Endodermal cell (in vitro differentiated cells): ENCODE results near the gene CLDND2. TPM values are rescaled to one million over a fixed set of nuclear protein-coding genes. Genes with fewer than 3 reads are reported as not detected.

Source experiments
- DNase-seq: peaks from one replicate; pipeline ENCODE4 v3.0.0-alpha.2; 2017
- H3K27ac ChIP-seq: 2 replicates; pipeline ENCODE4 v1.5.1; 2013; ENCODE audit warnings: mild to moderate bottlenecking, low read depth, low read length, moderate library complexity
- H3K27me3 ChIP-seq: 2 replicates; pipeline ENCODE4 v1.6.1; 2013; ENCODE audit warnings: mild to moderate bottlenecking, low read length, moderate library complexity; ENCODE audit not compliant: insufficient read depth, control insufficient read depth, poor library complexity, severe bottlenecking
- H3K36me3 ChIP-seq: 2 replicates; pipeline ENCODE4 v1.7.0; 2013; ENCODE audit warnings: mild to moderate bottlenecking, low read length, moderate library complexity; ENCODE audit not compliant: control insufficient read depth, insufficient read depth
- H3K4me1 ChIP-seq: one replicate; pipeline ENCODE4 v1.7.0; 2013; ENCODE audit warnings: low read length; ENCODE audit not compliant: control insufficient read depth, insufficient read depth
- H3K4me3 ChIP-seq: 2 replicates; pipeline ENCODE4 v1.5.1; 2013; ENCODE audit warnings: mild to moderate bottlenecking, low read length, moderate library complexity
- H3K9ac ChIP-seq: 2 replicates; pipeline ENCODE4 v1.6.1; 2013; ENCODE audit warnings: mild to moderate bottlenecking, low read length, moderate library complexity; ENCODE audit not compliant: poor library complexity, severe bottlenecking; ENCODE audit errors: extremely low read depth
- H3K9me3 ChIP-seq: 2 replicates; pipeline ENCODE4 v1.6.1; 2013; ENCODE audit warnings: mild to moderate bottlenecking, low read length, moderate library complexity; ENCODE audit not compliant: control insufficient read depth
- H3K27ac Mint-ChIP-seq: 2 replicates; pipeline ENCODE4 v1.8.0; 2020; ENCODE audit warnings: mixed read lengths
- H3K27me3 Mint-ChIP-seq: 2 replicates; pipeline ENCODE4 v1.8.0; 2021; ENCODE audit warnings: mild to moderate bottlenecking, mixed read lengths; ENCODE audit not compliant: insufficient read depth
- H3K36me3 Mint-ChIP-seq: 2 replicates; pipeline ENCODE4 v1.8.0; 2020; ENCODE audit warnings: low read depth, mixed read lengths
- H3K4me1 Mint-ChIP-seq: 2 replicates; pipeline ENCODE4 v1.8.0; 2020; ENCODE audit warnings: mixed read lengths
- H3K4me3 Mint-ChIP-seq: 2 replicates; pipeline ENCODE4 v1.8.0; 2020; ENCODE audit warnings: mild to moderate bottlenecking, moderate library complexity, mixed read lengths
- H3K9me3 Mint-ChIP-seq: 2 replicates; pipeline ENCODE4 v1.8.0; 2020; ENCODE audit warnings: mild to moderate bottlenecking, mixed read lengths
- CTCF ChIP-seq: fragments of 200-600 bp; sonication (generic); conservative IDR thresholded peaks from 2 replicates; pipeline ENCODE4 v1.5.0; 2021; ENCODE audit warnings: antibody characterized with exemption, mild to moderate bottlenecking
- WGBS, 2 experiments: methylation state at CpG; one replicate each; pipeline versions ENCODE4 v1.1.5 to v1.1.7; 2013; ENCODE audit warnings: missing lambda C conversion rate in 2 of 2, mixed read lengths in 1 of 2; ENCODE audit not compliant: insufficient coverage in 1 of 2, insufficient read length in 1 of 2; 5-methylcytosine and 5-hydroxymethylcytosine counted together
- total RNA-seq, 2 donors: library from RNA; stranded (reverse); fragmentation: NEBNext Ultra II Directional in 1 of 2; extraction: Animal tissue kit (Norgen Biotek cat#: 25700) in 1 of 2; gene quantifications; 2 replicates in 1 of 2; 3 replicates in 1 of 2; pipeline ENCODE4 v1.2.1, GENCODE V29; 2021

Gene CLDND2
- total RNA-seq, 2 donors from 2014 or later = 1.3 to 2.5 TPM

- H3K4me3 Mint-ChIP-seq = peak overlapping the region; percentile 36
- Histone ChIP-seq H3K9me3 (no peaks in the 10 kb centered on the region), H3K27me3 (no peaks in the 10 kb centered on the region), H3K27ac (no peak overlapping the region), H3K4me3 (no peak overlapping the region), H3K9ac (no peak overlapping the region), H3K36me3 (peaks cover 19% of the 10 kb centered on the region), H3K4me1 (no peaks in the 10 kb centered on the region)
- H3K27ac Mint-ChIP-seq = peak overlapping the region; percentile 23
- H3K36me3 Mint-ChIP-seq = peaks cover 51% of the 10 kb centered on the region
- H3K9me3 Mint-ChIP-seq = peaks cover 3% of the 10 kb centered on the region
- 68 to 70% methylated on average over 37 to 75 of the region's 75 CpGs for WGBS, 2 experiments
- peaks cover 2% of the 10 kb centered on the region for H3K27me3 Mint-ChIP-seq
- peaks cover 2% of the 10 kb centered on the region for H3K4me1 Mint-ChIP-seq
- peak; percentile 95 for DNase-seq
- TF ChIP-seq CTCF = peak; percentile 63
Measured at GRCh38 chr19:51327066-51328001, 41.5 kb downstream of the CLDND2 start.

GRCh38 chr19:51326216-51327065 is 42.4 kb downstream of the CLDND2 start:
- peaks cover 12% of the 10 kb centered on the region for H3K36me3 ChIP-seq
- peaks cover 42% of the 10 kb centered on the region for H3K36me3 Mint-ChIP-seq
- peaks cover 2% of the 10 kb centered on the region for H3K27me3 Mint-ChIP-seq
- peak; percentile 30 for DNase-seq
- no peaks in the 10 kb centered on the region for H3K9me3 ChIP-seq
- peaks cover 2% of the 10 kb centered on the region for H3K4me1 Mint-ChIP-seq
- WGBS, 2 experiments = 75 to 89% methylated on average over 7 to 34 of the region's 36 CpGs
- no peaks in the 10 kb centered on the region for H3K27me3 ChIP-seq
- H3K4me3 ChIP-seq = no peak overlapping the region
- no peaks in the 10 kb centered on the region for H3K4me1 ChIP-seq
- peaks cover 1% of the 10 kb centered on the region for H3K9me3 Mint-ChIP-seq
- H3K4me3 Mint-ChIP-seq = peak overlapping the region; percentile 36
- H3K9ac ChIP-seq = no peak overlapping the region
- H3K27ac ChIP-seq = no peak overlapping the region
- no peak for TF ChIP-seq CTCF
- no peak overlapping the region for H3K27ac Mint-ChIP-seq

- H3K27ac Mint-ChIP-seq = no peak overlapping the region
- Histone ChIP-seq H3K4me3 (no peak overlapping the region), H3K27me3 (no peaks in the 10 kb centered on the region), H3K4me1 (no peaks in the 10 kb centered on the region), H3K9me3 (no peaks in the 10 kb centered on the region), H3K36me3 (peaks cover 2% of the 10 kb centered on the region), H3K9ac (no peak overlapping the region), H3K27ac (no peak overlapping the region)
- 91 to 94% methylated on average over 18 to 26 of the region's 26 CpGs for WGBS, 2 experiments
- peak; percentile 41 for DNase-seq
- peaks cover 2% of the 10 kb centered on the region for H3K27me3 Mint-ChIP-seq
- H3K4me3 Mint-ChIP-seq = no peak overlapping the region
- TF ChIP-seq CTCF = no peak
- H3K4me1 Mint-ChIP-seq = peaks cover 2% of the 10 kb centered on the region
- H3K36me3 Mint-ChIP-seq = peaks cover 33% of the 10 kb centered on the region
- H3K9me3 Mint-ChIP-seq = no peaks in the 10 kb centered on the region
Measured at GRCh38 chr19:51325161-51325976, 43.4 kb downstream of the CLDND2 start.
